ENCODE measurements around the gene BAZ2B. TPM values are rescaled to one million over a fixed set of nuclear protein-coding genes. Genes with fewer than 3 reads are reported as not detected.

Gene BAZ2B
- total and polyA plus RNA-seq, 9 of the 15 experiments (the other 6 are each of a cell fraction or from before 2014, with no cell fraction given), result 7.5 to 38.6 (median 19.8) TPM

- TF ChIP-seq REST (IDR thresholded peaks at IDR 0.05; ENCODE audit: borderline replicate concordance) (peak; percentile 31; the same call in 1 of the 2 replicates), REST (CRISPR knock-in tag; IDR thresholded peaks at IDR 0.05; ENCODE audit: low read depth) (0 out of 2 replicates have a peak, but pooled peaks have one; percentile 28), ZNF143 (CRISPR knock-in tag; IDR thresholded peaks at IDR 0.05) (no peak), CBX8 (IDR thresholded peaks at IDR 0.05; ENCODE audit: borderline replicate concordance, extremely low read depth, low read depth, low read length, poor library complexity, severe bottlenecking) (no peak), BRF1 (IDR thresholded peaks at IDR 0.05; ENCODE audit: borderline replicate concordance, extremely low read depth, insufficient read length) (no peak), IRF9 (tag; IDR thresholded peaks at IDR 0.05) (no peak), CLOCK (CRISPR knock-in tag; IDR thresholded peaks at IDR 0.05; ENCODE audit: borderline replicate concordance) (no peak), BRF2 (IDR thresholded peaks at IDR 0.05; ENCODE audit: borderline replicate concordance, insufficient read depth, insufficient read length) (no peak), KLF10 (CRISPR knock-in tag; IDR thresholded peaks at IDR 0.05) (no peak), SMAD2 (IDR thresholded peaks at IDR 0.05; ENCODE audit: low read depth, low read length) (no peak), ZBTB26 (CRISPR knock-in tag; IDR thresholded peaks at IDR 0.05) (no peak)
These were observed 330.2 kb downstream of the BAZ2B start, which contains the start of gene WDSUB1 (continued) for GRCh38 chr2:159285929-159286708.

All from K562 (cell line).